H9 (cell line): Measurements from ENCODE around the gene FARS2. TPM values are rescaled to one million over a fixed set of nuclear protein-coding genes. Genes with fewer than 3 reads are reported as not detected.

Source experiments
- DNase-seq: peaks from one replicate; pipeline ENCODE4 v3.0.0-alpha.2; 2017
- H2AFZ ChIP-seq: one replicate; pipeline ENCODE4 v1.6.1; 2013; ENCODE audit warnings: mild to moderate bottlenecking, low read length, control low read depth, moderate library complexity
- H2AK5ac ChIP-seq: 2 replicates; pipeline ENCODE4 v1.6.1; 2013; ENCODE audit warnings: low read length, control low read depth, mixed read lengths; ENCODE audit not compliant: insufficient read length
- H2BK120ac ChIP-seq: one replicate; pipeline ENCODE4 v1.6.1; 2013; ENCODE audit warnings: low read depth, mild to moderate bottlenecking, low read length, control low read depth, inconsistent platforms; ENCODE audit not compliant: poor library complexity, severe bottlenecking
- H2BK12ac ChIP-seq: 2 replicates; pipeline ENCODE4 v1.6.1; 2013; ENCODE audit warnings: low read length, control low read depth, mixed read lengths, low read depth; ENCODE audit not compliant: insufficient read length
- H2BK15ac ChIP-seq: 2 replicates; pipeline ENCODE4 v1.6.1; 2013; ENCODE audit warnings: low read depth, low read length, control low read depth
- H2BK20ac ChIP-seq: one replicate; pipeline ENCODE4 v1.6.1; 2013; ENCODE audit warnings: low read depth, mild to moderate bottlenecking, low read length, control low read depth, inconsistent platforms; ENCODE audit not compliant: poor library complexity, severe bottlenecking
- H2BK5ac ChIP-seq: 2 replicates; pipeline ENCODE4 v1.6.1; 2013; ENCODE audit warnings: low read length, control low read depth, mixed read lengths; ENCODE audit not compliant: insufficient read length
- H3K14ac ChIP-seq: 2 replicates; pipeline ENCODE4 v1.6.1; 2013; ENCODE audit warnings: low read length, control low read depth; ENCODE audit not compliant: insufficient read depth
- H3K18ac ChIP-seq: 2 replicates; pipeline ENCODE4 v1.6.1; 2013; ENCODE audit warnings: low read depth, mild to moderate bottlenecking, mixed read lengths, low read length, control low read depth; ENCODE audit not compliant: insufficient read length
- H3K23ac ChIP-seq: 2 replicates; pipeline ENCODE4 v1.6.1; 2013; ENCODE audit warnings: low read length, control low read depth, mixed read lengths, low read depth; ENCODE audit not compliant: insufficient read length
- H3K23me2 ChIP-seq: 2 replicates; pipeline ENCODE4 v1.6.1; 2013; ENCODE audit warnings: low read depth, mild to moderate bottlenecking, mixed read lengths, low read length, control low read depth; ENCODE audit not compliant: insufficient read length, poor library complexity, severe bottlenecking
- H3K27ac ChIP-seq: 2 replicates; pipeline ENCODE4 v1.5.1; 2013; ENCODE audit warnings: low read length, control low read depth, mixed read lengths, low read depth; ENCODE audit not compliant: insufficient read length
- H3K27me3 ChIP-seq: 2 replicates; pipeline ENCODE4 v1.6.1; 2013; ENCODE audit warnings: low read length, control low read depth, inconsistent platforms; ENCODE audit not compliant: insufficient read depth
- H3K4ac ChIP-seq: 2 replicates; pipeline ENCODE4 v1.6.1; 2013; ENCODE audit warnings: low read depth, mild to moderate bottlenecking, control low read depth, inconsistent platforms, low read length, moderate library complexity
- H3K4me1 ChIP-seq: 2 replicates; pipeline ENCODE4 v1.6.1; 2013; ENCODE audit warnings: low read length, control low read depth, inconsistent platforms; ENCODE audit not compliant: insufficient read depth
- H3K4me2 ChIP-seq: 2 replicates; pipeline ENCODE4 v1.6.1; 2013; ENCODE audit warnings: low read length, control low read depth, mixed read lengths; ENCODE audit not compliant: insufficient read length, insufficient read depth
- H3K56ac ChIP-seq: 2 replicates; pipeline ENCODE4 v1.6.1; 2013; ENCODE audit warnings: low read depth, mild to moderate bottlenecking, mixed read lengths, low read length, control low read depth; ENCODE audit not compliant: insufficient read length
- H3K79me1 ChIP-seq: 2 replicates; pipeline ENCODE4 v1.6.1; 2013; ENCODE audit warnings: low read depth, mild to moderate bottlenecking, moderate library complexity, low read length, control low read depth, inconsistent platforms; ENCODE audit not compliant: insufficient read depth, poor library complexity, severe bottlenecking
- H3K79me2 ChIP-seq: 2 replicates; pipeline ENCODE4 v1.6.1; 2013; ENCODE audit warnings: low read length, control low read depth, inconsistent platforms; ENCODE audit not compliant: insufficient read depth
- H3K9ac ChIP-seq: 2 replicates; pipeline ENCODE4 v1.6.1; 2013; ENCODE audit warnings: low read length, control low read depth, mixed read lengths; ENCODE audit not compliant: insufficient read length; ENCODE audit errors: extremely low read depth
- H3K9me3 ChIP-seq: one replicate; pipeline ENCODE4 v1.6.1; 2013; ENCODE audit warnings: low read depth, low read length, inconsistent platforms; ENCODE audit not compliant: control insufficient read depth
- H3T11ph ChIP-seq: one replicate; pipeline ENCODE4 v1.6.1; 2013; ENCODE audit warnings: mild to moderate bottlenecking, low read length, control low read depth, inconsistent platforms
- H4K20me1 ChIP-seq: one replicate; pipeline ENCODE4 v1.6.1; 2013; ENCODE audit not compliant: control insufficient read depth, insufficient read length, insufficient read depth
- H4K5ac ChIP-seq: 2 replicates; pipeline ENCODE4 v1.6.1; 2013; ENCODE audit warnings: low read depth, mild to moderate bottlenecking, mixed read lengths, low read length, control low read depth; ENCODE audit not compliant: insufficient read length
- H4K8ac ChIP-seq: replicated peaks from 2 replicates; pipeline ENCODE4 v1.6.1; 2013; ENCODE audit warnings: low read length, control low read depth, mixed read lengths, low read depth; ENCODE audit not compliant: insufficient read length
- H4K91ac ChIP-seq: 2 replicates; pipeline ENCODE4 v1.6.1; 2013; ENCODE audit warnings: low read depth, mild to moderate bottlenecking, moderate library complexity, mixed read lengths, low read length, control low read depth; ENCODE audit not compliant: insufficient read length
- H3K27ac Mint-ChIP-seq, 3 experiments: 2 replicates in 2 of 3; 3 replicates in 1 of 3; pipeline ENCODE4 v1.8.0; 2020 to 2021; ENCODE audit warnings: mixed read lengths in 3 of 3, mild to moderate bottlenecking in 1 of 3, moderate library complexity in 1 of 3
- H3K27me3 Mint-ChIP-seq: 2 replicates; pipeline ENCODE4 v1.8.0; 2021; ENCODE audit warnings: low read depth, mild to moderate bottlenecking, moderate library complexity, mixed read lengths
- H3K36me3 Mint-ChIP-seq, 3 experiments: 2 replicates in 2 of 3; 3 replicates in 1 of 3; pipeline ENCODE4 v1.8.0; 2020 to 2021; ENCODE audit warnings: low read depth in 3 of 3, mixed read lengths in 3 of 3; ENCODE audit not compliant: insufficient read depth in 1 of 3
- H3K4me1 Mint-ChIP-seq, 2 experiments: 2 replicates each; pipeline ENCODE4 v1.8.0; 2020; ENCODE audit warnings: mixed read lengths in 2 of 2
- H3K4me3 Mint-ChIP-seq, 2 experiments: 2 replicates in 1 of 2; 3 replicates in 1 of 2; pipeline ENCODE4 v1.8.0; 2020 to 2021; ENCODE audit warnings: mild to moderate bottlenecking in 2 of 2, mixed read lengths in 2 of 2, moderate library complexity in 1 of 2
- H3K9me3 Mint-ChIP-seq, 2 experiments: 2 replicates in 1 of 2; 3 replicates in 1 of 2; pipeline ENCODE4 v1.8.0; 2020; ENCODE audit warnings: mild to moderate bottlenecking in 2 of 2, mixed read lengths in 2 of 2, moderate library complexity in 1 of 2
- WGBS: extraction: QIAGEN DNeasy Blood & Tissue Kit; methylation state at CpG from one replicate; pipeline ENCODE4 v1.1.7; 2013; ENCODE audit warnings: missing lambda C conversion rate, low lambda C conversion rate, mixed read lengths; ENCODE audit not compliant: insufficient read length; ENCODE audit errors: extremely low coverage; 5-methylcytosine and 5-hydroxymethylcytosine counted together
- total RNA-seq: library from RNA; stranded (reverse); gene quantifications from 2 replicates; pipeline ENCODE4 v1.2.1, GENCODE V29; 2021
- TF ChIP-seq, protein P1 (sequence below): fragments of 200-600 bp; sonication (generic); conservative IDR thresholded peaks from 3 replicates; pipeline ENCODE4 v1.8.0; 2021; ENCODE audit warnings: antibody characterized with exemption, mild to moderate bottlenecking

Gene FARS2
- total RNA-seq, 1 experiment from 2014 or later = 8.5 TPM

DNA sequence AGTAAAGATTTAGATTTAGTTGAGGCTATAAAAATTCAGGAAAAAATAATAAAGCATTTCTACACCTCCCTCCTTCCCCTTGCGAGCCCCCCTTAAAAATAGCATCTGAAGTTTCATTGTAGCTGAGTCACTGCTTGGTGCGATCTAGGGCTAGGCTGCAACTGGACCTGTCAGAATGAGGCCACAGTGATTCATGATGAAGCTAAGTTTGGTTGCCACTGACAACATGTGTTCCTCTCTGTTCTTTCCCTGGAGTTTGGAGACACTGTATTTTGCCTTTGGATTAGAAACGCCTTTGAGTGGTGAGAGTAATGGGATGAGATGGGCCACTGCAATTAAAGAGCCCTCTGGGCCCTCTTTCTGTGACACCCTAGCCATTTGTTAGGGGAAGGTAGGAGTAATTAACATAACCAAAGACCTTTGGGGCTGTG, 411.3 kb downstream of the FARS2 start:
- Histone ChIP-seq H3K4me2 (no peak overlapping the region), H2BK12ac (no peak overlapping the region), H2AK5ac (no peak overlapping the region), H3K27me3 (no peaks in the 10 kb centered on the region), H3K23ac (no peak overlapping the region), H3K23me2 (no peaks in the 10 kb centered on the region), H2BK120ac (no peak overlapping the region), H3K79me2 (no peaks in the 10 kb centered on the region), H4K91ac (no peak overlapping the region), H3K79me1 (no peaks in the 10 kb centered on the region), H3T11ph (no peak overlapping the region), H3K4me1 (peaks cover 13% of the 10 kb centered on the region), H2AFZ (no peak overlapping the region), H3K9ac (no peak overlapping the region), H4K8ac (no peak overlapping the region), H3K27ac (no peak overlapping the region), H3K18ac (no peak overlapping the region), H2BK5ac (no peak overlapping the region), H3K9me3 (no peaks in the 10 kb centered on the region), H2BK20ac (no peak overlapping the region), H3K14ac (no peak overlapping the region), H3K4ac (no peak overlapping the region), H2BK15ac (no peak overlapping the region), H4K20me1 (no peaks in the 10 kb centered on the region), H4K5ac (no peak overlapping the region), H3K56ac (no peak overlapping the region)
- no peaks in the 10 kb centered on the region for H3K27me3 Mint-ChIP-seq
- peak; percentile 36 for DNase-seq
- peak overlapping the region in 2 of 3 experiments; percentile 19 to 92; a peak in 5 of 7 replicates for H3K27ac Mint-ChIP-seq
- peaks cover 25 to 38% of the 10 kb centered on the region in 2 experiments for H3K4me1 Mint-ChIP-seq
- no CpG with 5 or more reads among the region's 3 CpGs for WGBS
- no peaks in the 10 kb centered on the region for H3K36me3 Mint-ChIP-seq
- H3K9me3 Mint-ChIP-seq = no peaks in the 10 kb centered on the region
- TF ChIP-seq, protein P1, sequence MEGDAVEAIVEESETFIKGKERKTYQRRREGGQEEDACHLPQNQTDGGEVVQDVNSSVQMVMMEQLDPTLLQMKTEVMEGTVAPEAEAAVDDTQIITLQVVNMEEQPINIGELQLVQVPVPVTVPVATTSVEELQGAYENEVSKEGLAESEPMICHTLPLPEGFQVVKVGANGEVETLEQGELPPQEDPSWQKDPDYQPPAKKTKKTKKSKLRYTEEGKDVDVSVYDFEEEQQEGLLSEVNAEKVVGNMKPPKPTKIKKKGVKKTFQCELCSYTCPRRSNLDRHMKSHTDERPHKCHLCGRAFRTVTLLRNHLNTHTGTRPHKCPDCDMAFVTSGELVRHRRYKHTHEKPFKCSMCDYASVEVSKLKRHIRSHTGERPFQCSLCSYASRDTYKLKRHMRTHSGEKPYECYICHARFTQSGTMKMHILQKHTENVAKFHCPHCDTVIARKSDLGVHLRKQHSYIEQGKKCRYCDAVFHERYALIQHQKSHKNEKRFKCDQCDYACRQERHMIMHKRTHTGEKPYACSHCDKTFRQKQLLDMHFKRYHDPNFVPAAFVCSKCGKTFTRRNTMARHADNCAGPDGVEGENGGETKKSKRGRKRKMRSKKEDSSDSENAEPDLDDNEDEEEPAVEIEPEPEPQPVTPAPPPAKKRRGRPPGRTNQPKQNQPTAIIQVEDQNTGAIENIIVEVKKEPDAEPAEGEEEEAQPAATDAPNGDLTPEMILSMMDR = no peak
- H3K4me3 Mint-ChIP-seq = no peak overlapping the region
